ENCODE data around the gene CYSTM1. TPM values are rescaled to one million over a fixed set of nuclear protein-coding genes. Genes with fewer than 3 reads are reported as not detected.
A peak's percentile ranks its signal among the peaks of the same experiment; 100 is the strongest.

Gene CYSTM1
- total RNA-seq, 4 donors from 2014 or later: 44.9 to 77.6 (median 63.5) TPM

GRCh38 chr5:140292212-140293036, 117.4 kb downstream of the CYSTM1 start:
- TF ChIP-seq, protein P1, sequence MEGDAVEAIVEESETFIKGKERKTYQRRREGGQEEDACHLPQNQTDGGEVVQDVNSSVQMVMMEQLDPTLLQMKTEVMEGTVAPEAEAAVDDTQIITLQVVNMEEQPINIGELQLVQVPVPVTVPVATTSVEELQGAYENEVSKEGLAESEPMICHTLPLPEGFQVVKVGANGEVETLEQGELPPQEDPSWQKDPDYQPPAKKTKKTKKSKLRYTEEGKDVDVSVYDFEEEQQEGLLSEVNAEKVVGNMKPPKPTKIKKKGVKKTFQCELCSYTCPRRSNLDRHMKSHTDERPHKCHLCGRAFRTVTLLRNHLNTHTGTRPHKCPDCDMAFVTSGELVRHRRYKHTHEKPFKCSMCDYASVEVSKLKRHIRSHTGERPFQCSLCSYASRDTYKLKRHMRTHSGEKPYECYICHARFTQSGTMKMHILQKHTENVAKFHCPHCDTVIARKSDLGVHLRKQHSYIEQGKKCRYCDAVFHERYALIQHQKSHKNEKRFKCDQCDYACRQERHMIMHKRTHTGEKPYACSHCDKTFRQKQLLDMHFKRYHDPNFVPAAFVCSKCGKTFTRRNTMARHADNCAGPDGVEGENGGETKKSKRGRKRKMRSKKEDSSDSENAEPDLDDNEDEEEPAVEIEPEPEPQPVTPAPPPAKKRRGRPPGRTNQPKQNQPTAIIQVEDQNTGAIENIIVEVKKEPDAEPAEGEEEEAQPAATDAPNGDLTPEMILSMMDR (IDR thresholded peaks at IDR 0.05): no peak
- TF ChIP-seq POLR2A (IDR thresholded peaks at IDR 0.05) (no peak), EP300 (IDR thresholded peaks at IDR 0.05) (no peak)
- H3K9me3 ChIP-seq: no peaks in the 10 kb centered on the region
- H3K36me3 ChIP-seq: no peaks in the 10 kb centered on the region
- H3K27me3 ChIP-seq: no peaks in the 10 kb centered on the region
- whole genome bisulfite sequencing, 2 donors: 70 to 72% methylated on average over 1 of the region's 1 CpG
- H3K4me3 ChIP-seq: no peak overlapping the region
- peaks cover 0 to 70% (median 24%) of the 10 kb centered on the region in 4 donors for H3K4me1 ChIP-seq
- peak overlapping the region; percentile 41 to 85 (median 72) for H3K27ac ChIP-seq
- no peak for DNase-seq (ENCODE audit: low spot score in 2 of 2)

Other genes starting within 250 kb of the CYSTM1 start
- gene NRG2, start 131.9 kb upstream of the CYSTM1 start, total RNA-seq: 1 to 10 TPM; 2.0 to 5.1 (median 3.4) TPM
- gene PURA, start 61.1 kb upstream of the CYSTM1 start, total RNA-seq: 10 to 100 TPM; 35.1 to 56.8 (median 42.5) TPM
- gene IGIP, start 49.3 kb upstream of the CYSTM1 start, total RNA-seq: 10 to 100 TPM; 16.5 to 28.6 (median 27.1) TPM
- gene PFDN1, start 127.9 kb downstream of the CYSTM1 start, total RNA-seq: 100 to 1,000 TPM in 3 of 4 donors, 10 to 100 TPM in 1; 98.2 to 146 (median 109) TPM
- 10 to 100 TPM; 27.1 to 30.9 (median 27.8) TPM for gene HBEGF, start 171.4 kb downstream of the CYSTM1 start, total RNA-seq
- gene SLC4A9, start 185.0 kb downstream of the CYSTM1 start, total RNA-seq: not detected
- 100 to 1,000 TPM; 119 to 212 (median 162) TPM for gene ANKHD1, start 226.6 kb downstream of the CYSTM1 start, total RNA-seq